HL-60/S4 treated with retinoic acid at 250 ng/mL for 4 days and 3 days (cell line): Measurements from ENCODE around the gene NXPH3.

ENCODE experiments used
- in situ Hi-C: fragments of 300-500 bp; cut with MboI; formaldehyde crosslinking; loops from 2 replicates; pipeline ENCODE4 v1.7.0; 2022; ENCODE audit warnings: low sequenced_read_pairs

NXPH3 gene

GRCh38 chr17:49553676-49554335, 21.9 kb upstream of the NXPH3 start:
- in situ Hi-C loops: loop anchor here (25.0 kb wide), 1 partner anchor 283 kb away; the partner anchor contains the start of gene TAC4

DNA sequence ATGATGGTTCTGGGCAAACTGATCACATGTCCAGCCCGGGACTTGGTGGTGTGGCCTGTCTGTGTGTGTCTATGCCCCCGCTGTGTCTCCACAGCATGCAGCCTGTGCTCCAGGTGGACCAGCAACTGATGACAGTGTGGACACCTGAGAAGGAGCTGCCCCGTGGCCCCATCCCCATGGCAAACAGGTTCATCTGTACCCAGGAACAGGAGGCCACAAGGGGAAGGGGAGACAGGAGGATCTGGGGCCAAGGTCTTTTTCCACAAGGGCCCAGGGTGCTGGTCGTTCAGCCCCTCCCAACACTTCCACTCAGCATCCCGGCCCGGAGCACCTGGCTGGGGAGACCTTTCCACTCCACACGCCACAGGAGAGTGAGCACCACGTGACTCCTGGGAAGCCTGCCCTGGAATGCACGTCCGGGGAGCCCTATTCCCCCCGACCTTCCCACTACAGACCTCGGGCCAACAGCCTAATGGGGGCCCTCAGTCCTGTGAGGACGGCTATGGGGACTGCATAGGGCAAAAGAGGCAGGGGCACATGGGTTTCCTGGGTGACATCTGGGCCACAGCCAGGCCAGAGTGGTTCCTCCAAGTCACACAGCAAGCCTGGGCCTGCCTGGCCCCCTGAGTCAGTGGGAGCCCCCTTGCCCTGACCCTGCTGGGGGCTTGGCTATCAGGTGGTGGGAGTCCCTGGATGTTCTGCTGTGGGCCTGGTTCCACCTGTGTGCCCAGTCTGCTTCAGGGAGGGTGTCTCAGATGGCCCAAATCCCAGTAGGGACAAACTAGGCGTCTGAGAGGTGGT, 20.8 kb upstream of the NXPH3 start:
- in situ Hi-C loops: loop anchor here (25.0 kb wide), 1 partner anchor 282 kb away; the partner anchor contains the start of gene TAC4

DNA sequence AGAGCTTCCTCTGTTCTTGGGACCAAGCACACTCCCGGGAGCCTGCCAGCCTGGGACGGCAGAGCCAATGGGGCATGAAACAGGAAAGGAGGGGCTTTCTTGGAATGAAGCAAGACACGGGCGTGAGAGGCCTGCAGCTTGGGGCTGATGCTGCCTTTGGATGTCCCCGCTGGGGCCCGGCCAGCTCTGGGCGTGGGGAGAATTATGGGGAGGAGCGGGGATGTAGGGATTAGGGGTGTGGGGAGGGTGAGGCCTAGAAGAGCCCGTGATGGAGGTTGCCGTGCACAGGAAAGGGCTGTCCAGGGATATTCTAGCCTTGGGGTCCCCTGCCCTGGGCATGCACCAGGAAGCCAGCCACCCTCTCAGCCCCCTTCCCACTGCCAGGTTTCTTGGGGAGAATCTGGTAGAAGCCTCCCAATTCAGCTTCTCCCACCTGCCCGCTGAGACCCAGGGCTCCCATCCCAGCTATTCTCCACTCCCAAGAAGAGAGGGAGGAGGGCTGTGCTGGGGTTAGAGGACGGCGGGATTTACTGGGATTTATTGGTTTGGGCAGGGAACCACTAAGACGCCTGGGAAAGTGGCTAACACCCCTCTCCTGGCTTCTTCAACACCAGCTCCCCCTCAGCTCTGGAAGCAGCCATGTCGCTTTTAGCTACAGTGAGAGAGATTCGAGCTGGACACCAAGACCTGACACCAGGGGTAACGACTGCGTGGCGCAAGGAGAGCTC, 20.0 kb upstream of the NXPH3 start:
- in situ Hi-C loops: loop anchor here (25.0 kb wide), 1 partner anchor 282 kb away; the partner anchor contains the start of gene TAC4

- in situ Hi-C loops: loop anchor here (25.0 kb wide), 1 partner anchor 281 kb away; the partner anchor contains the start of gene TAC4
Observed at GRCh38 chr17:49556223-49556943, 19.3 kb upstream of the NXPH3 start.

DNA sequence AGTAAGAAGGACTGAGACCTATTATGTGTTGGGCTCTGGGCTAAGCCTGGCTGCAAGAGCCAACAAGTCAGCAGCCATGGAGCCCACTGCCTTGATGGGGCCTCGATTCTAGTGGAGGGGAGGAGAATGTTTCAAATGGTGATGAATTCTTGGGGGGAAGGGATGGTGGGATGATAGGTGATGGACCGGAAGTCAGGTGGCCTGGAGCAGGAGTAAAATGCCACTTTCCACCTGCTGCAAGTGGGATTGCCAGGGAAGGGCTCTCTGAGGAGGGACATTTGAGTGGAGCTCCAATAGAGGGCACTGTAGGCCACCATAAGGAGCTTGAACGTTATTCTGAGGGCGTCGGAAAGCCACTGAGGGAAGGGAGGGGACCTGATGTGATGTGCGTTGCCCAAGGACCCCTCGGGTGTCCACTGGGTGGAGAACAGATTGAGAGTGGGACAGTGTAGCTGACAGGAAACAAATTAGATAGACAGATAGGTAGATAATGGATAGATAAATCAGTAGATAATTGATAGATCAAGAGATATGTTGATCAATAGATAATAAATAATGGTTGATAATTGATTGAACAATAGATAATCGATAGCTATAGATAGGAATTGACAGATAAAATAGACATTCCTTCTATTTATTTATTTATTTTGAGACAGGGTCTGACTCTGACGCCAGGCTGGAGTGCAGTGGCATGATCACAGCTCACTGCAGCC, 18.2 kb upstream of the NXPH3 start:
- in situ Hi-C loops: loop anchor here (25.0 kb wide), 1 partner anchor 280 kb away; the partner anchor contains the start of gene TAC4

- in situ Hi-C loops: loop anchor here (10.0 to 25.0 kb wide), 2 partner anchors 273 to 430 kb away; partner anchors contain the start of genes DLX3 and TAC4
Observed at GRCh38 chr17:49564638-49565037, 11.0 kb upstream of the NXPH3 start.

DNA sequence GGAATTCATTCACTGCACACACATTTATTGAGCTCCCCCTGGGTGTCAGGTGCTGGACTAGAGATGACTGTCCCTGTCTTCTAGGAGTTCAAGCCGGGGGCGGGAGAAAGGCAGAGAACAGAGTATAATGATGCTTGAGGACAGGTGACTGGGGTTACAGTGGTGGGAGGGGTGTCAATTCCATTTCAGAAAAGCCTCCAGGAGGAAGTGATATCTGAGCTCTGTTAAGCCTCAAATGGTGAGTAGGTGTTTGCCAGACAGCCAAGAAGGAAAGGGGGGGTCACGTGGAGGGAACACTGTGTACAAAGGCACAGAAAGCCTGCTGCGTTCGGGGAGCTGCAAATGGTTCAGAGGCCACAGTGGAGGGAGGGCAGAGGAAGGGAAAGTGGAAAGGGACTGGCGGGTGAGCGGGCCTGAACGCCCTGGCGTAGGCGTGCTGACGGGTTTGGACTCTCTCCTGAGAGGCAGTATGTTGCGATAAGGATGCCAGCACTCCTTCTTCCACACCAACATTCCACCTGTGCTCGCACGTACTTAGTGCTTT, 9.7 kb upstream of the NXPH3 start:
- in situ Hi-C loops: loop anchor here (10.0 to 25.0 kb wide), 2 partner anchors 271 to 429 kb away; partner anchors contain the start of genes DLX3 and TAC4

GRCh38 chr17:49566668-49567071, 9.0 kb upstream of the NXPH3 start:
- in situ Hi-C loops: loop anchor here (10.0 to 25.0 kb wide), 2 partner anchors 271 to 428 kb away; partner anchors contain the start of genes DLX3 and TAC4

GRCh38 chr17:49567104-49567521, 8.6 kb upstream of the NXPH3 start:
- in situ Hi-C loops: loop anchor here (10.0 to 25.0 kb wide), 2 partner anchors 270 to 428 kb away; partner anchors contain the start of genes DLX3 and TAC4

GRCh38 chr17:49567871-49568694, 7.6 kb upstream of the NXPH3 start:
- in situ Hi-C loops: loop anchor here (10.0 to 25.0 kb wide), 2 partner anchors 269 to 427 kb away; partner anchors contain the start of genes DLX3 and TAC4

DNA sequence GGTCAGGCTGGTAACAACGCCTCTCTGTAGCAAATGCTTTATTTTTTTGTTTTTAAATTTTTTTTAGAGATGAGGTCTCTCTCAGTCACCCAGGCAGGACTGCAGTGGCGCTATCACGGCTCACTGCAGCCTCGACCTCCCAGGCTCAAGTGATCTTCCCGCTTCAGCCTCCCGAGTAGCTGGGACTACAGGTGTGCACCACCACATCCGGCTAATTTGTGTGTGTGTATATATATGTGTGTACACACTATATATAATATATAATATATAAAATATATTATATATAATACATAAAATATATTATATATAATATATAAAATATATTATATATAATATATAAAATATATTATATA, 7.0 kb upstream of the NXPH3 start:
- in situ Hi-C loops: loop anchor here (10.0 to 25.0 kb wide), 2 partner anchors 269 to 426 kb away; partner anchors contain the start of genes DLX3 and TAC4

DNA sequence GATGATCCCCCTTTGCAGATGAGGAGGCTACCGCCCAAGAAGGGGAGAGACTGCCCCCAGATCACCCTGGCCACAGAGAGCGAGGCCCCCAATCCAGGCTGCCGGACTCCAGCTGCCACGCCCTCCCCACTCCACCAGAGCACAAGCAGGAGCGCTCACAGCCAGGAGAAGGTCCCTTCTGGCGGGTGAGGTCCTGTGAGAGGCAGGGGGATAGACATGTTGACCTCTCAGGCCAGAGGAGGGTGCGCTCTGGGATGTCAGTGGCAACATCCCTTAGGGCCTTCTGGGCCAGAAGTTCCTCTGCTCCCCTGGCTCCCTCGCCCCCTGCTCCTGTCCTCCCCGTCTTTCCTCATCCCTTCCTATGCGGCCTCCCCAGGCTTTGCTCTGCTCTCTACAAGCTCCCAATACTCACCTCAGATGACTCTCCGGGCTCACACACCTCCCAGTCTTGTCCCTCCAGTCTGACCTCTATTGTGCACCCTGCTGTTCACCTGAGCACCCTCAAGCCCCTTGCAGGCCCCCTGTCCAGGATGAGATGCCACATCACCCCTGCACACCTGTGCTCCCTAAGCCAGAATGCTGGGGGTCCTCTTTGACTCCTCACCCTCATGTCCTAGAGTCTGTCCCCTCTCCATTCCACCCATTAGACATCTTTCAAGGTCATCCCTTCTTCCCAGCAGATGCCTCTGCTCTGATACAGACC, 5.0 kb upstream of the NXPH3 start:
- in situ Hi-C loops: loop anchor here (5.0 to 25.0 kb wide), 2 partner anchors 132 to 267 kb away; partner anchors contain the start of gene TAC4

GRCh38 chr17:49571283-49571682, 4.4 kb upstream of the NXPH3 start:
- in situ Hi-C loops: loop anchor here (5.0 to 25.0 kb wide), 2 partner anchors 131 to 266 kb away; partner anchors contain the start of gene TAC4

DNA sequence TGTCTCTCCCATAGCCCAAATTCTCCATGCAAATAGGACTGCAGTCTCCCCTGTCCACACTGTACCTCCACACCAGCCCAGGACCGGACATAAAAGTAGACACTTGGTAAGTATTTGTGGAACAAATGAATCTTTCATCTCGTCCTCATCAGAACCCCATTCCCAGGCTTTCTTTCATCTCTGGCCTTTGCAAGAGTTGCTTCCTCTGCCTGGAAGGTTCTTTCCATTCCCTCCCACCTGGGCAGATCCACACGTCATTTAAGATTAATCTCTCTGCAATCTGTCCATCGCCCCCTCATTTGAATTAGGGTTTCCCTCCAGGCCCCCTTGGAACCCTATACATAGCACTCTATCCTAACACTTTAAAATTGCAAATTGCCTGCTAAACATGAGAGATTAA, 3.9 kb upstream of the NXPH3 start:
- in situ Hi-C loops: loop anchor here (5.0 to 25.0 kb wide), 2 partner anchors 131 to 266 kb away; partner anchors contain the start of gene TAC4

GRCh38 chr17:49572226-49572625, 3.4 kb upstream of the NXPH3 start:
- in situ Hi-C loops: loop anchor here (5.0 to 25.0 kb wide), 2 partner anchors 130 to 265 kb away; partner anchors contain the start of gene TAC4

GRCh38 chr17:49572806-49573420, 2.8 kb upstream of the NXPH3 start:
- in situ Hi-C loops: loop anchor here (5.0 to 25.0 kb wide), 2 partner anchors 129 to 264 kb away; partner anchors contain the start of gene TAC4
